Lower leg skin (tissue), 3 donors: ENCODE measurements around the gene PCNX4.

ENCODE experiments used
- POLR2A ChIP-seq, 2 donors: fragments of 450-650 bp; IDR thresholded peaks; one replicate each; pipeline ENCODE4 v1.6.1; 2016 to 2017; ENCODE audit warnings: antibody characterized with exemption in 2 of 2, mild to moderate bottlenecking in 1 of 2, moderate library complexity in 1 of 2
- TF ChIP-seq, protein P1 (sequence below), 3 donors: fragments of 450-650 bp; IDR thresholded peaks; one replicate each; pipeline ENCODE4 v1.5.1; 2016; ENCODE audit warnings: antibody characterized with exemption in 3 of 3, mild to moderate bottlenecking in 3 of 3, moderate library complexity in 2 of 3

DNA sequence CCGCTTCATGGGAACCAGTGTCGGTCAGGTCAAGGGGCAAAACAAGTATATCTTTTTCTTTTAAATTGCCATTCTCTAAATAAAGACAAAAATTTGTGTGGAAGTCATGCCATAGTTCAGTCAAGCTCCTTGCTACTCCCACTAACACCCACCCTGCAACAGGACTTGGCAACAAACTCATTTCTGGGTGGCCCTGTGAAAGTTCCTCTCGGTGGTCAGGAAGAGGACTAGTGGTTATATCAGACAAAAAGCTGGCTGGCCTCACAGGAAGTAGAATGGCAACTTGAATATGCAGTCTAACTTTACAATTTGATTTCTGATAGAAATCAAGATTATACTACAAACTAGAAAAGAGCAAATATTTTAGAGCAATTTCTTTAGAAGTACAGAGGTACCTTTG is 62.3 kb downstream of the PCNX4 start:
- TF ChIP-seq POLR2A (IDR thresholded peaks at IDR 0.05): no peak
- TF ChIP-seq, protein P1, sequence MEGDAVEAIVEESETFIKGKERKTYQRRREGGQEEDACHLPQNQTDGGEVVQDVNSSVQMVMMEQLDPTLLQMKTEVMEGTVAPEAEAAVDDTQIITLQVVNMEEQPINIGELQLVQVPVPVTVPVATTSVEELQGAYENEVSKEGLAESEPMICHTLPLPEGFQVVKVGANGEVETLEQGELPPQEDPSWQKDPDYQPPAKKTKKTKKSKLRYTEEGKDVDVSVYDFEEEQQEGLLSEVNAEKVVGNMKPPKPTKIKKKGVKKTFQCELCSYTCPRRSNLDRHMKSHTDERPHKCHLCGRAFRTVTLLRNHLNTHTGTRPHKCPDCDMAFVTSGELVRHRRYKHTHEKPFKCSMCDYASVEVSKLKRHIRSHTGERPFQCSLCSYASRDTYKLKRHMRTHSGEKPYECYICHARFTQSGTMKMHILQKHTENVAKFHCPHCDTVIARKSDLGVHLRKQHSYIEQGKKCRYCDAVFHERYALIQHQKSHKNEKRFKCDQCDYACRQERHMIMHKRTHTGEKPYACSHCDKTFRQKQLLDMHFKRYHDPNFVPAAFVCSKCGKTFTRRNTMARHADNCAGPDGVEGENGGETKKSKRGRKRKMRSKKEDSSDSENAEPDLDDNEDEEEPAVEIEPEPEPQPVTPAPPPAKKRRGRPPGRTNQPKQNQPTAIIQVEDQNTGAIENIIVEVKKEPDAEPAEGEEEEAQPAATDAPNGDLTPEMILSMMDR (IDR thresholded peaks at IDR 0.05): no peak
